DMS79 (cell line): Measurements from ENCODE around the gene CAMTA1.
A peak's percentile ranks its signal among the peaks of the same experiment; 100 is the strongest.

ENCODE experiments used
- DNase-seq: peaks from one replicate; lab custom pipeline; 2025; lab: John Stamatoyannopoulos, UW

CAMTA1 gene

DNA sequence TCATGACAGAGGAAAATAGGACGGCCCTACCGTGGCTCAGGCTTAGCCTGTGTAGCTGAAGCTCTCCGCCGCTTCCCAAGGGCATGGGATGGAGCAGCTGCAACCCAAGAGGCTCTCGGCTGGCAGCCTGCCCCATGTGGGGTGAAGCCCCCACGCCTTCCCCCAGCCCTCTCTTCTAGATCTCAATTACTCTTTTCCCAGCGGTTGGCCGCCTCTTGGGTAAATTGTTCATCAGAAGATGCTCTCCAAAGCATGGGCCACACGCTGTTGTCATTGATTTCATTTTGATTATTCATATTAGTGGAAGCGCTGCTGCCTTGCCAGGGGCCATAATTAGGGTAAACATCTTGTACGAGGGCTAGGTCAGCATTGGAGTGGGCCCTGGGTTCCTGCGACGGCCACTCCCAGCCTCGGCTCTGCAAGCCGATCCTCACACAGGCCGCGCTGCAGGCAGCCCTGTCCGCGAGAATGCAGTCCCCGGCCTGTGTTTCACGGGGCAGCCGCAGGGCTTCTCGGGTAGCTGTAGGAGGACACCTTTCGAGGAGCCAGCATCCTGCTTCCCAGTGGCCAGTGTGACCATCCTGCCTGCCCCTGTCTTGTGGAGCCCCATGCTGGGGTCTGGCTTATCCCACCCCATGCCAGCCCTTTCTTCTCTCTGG lies 871.4 kb downstream of the CAMTA1 start:
- DNase-seq, result peak; percentile 63

DNA sequence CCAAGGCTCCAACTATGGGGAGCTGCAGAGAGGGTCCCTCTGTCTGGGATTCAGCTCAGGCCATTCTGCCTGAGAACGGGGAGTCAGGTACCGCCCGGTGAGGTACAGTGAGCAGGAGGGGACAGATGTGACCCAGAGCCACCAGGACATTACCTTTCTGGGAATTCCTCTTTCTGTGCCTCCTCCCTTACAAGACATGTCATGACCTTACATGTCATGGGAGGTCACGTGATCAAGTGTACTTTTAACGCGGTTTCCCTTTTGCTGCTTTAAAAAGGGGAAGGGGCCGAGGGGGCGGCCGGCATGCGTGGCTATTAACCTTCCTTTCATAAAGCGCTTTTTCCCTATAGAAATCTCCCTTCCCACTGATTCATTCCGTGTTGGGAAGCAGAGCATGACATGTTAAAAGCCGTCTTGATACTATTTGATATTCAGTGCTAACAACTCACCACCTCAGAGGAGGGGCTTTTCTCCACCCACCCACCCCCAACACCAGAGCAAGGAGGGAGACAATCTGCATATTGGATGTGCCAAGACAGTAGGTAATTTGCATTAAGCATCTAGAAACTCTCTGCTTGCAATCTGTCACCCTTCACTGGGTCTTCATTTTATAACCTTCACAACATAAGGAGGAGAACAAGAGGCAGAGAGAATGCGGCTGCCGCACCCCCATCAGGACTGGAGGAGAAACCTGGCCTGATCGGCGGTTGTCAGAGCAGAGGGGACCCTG lies 872.2 kb downstream of the CAMTA1 start:
- no peak for DNase-seq

DNA sequence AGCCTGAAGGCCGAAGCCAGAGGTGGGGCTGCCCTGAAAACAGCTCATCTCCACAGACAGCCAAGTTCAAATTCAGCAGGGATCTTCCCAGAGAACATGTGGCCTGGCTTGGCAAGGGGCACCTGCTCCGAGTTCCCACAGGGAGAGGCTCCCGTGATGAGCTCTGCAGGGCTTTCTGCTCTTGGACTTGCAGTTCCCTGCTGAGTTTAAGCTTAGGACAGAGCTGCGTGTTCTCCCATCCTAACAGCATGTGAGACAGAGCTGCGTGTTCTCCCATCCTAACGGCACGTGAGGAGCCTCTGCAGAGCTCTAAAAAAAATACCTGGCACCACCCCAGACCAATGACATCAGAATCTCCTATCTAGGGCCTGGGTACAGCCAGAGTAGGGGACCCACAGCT lies 872.8 kb downstream of the CAMTA1 start:
- no peak for DNase-seq

DNA sequence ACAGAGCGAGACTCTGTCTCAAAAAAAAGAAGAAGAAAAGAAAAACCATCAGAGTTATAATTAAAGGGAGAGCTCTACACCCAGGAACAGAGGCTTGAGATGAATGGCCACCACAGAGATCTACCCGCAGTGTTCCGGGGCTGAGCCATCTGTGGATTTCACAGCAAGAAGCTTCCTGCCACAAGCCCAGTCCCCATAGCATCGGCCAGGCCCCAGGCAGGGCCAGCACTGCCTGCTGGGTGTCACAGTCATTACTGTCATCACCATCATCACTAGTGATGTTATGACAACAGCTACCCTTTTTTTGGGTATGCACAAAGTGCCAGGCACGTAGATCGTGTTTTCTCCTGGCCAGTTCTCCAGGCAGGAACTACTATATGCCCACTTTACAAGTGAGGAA lies 874.3 kb downstream of the CAMTA1 start:
- no peak for DNase-seq

DNA sequence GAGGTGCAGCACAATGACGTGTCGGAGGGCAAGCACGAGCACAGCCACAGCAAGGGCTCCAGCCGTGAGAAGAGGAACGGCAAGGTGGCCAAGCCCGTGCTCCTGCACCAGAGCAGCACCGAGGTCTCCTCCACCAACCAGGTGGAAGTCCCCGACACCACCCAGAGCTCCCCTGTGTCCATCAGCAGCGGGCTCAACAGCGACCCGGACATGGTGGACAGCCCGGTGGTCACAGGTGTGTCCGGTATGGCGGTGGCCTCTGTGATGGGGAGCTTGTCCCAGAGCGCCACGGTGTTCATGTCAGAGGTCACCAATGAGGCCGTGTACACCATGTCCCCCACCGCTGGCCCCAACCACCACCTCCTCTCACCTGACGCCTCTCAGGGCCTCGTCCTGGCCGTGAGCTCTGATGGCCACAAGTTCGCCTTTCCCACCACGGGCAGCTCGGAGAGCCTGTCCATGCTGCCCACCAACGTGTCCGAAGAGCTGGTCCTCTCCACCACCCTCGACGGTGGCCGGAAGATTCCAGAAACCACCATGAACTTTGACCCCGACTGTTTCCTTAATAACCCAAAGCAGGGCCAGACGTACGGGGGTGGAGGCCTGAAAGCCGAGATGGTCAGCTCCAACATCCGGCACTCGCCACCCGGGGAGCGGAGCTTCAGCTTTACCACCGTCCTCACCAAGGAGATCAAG lies 878.3 kb downstream of the CAMTA1 start:
- no peak for DNase-seq

DNA sequence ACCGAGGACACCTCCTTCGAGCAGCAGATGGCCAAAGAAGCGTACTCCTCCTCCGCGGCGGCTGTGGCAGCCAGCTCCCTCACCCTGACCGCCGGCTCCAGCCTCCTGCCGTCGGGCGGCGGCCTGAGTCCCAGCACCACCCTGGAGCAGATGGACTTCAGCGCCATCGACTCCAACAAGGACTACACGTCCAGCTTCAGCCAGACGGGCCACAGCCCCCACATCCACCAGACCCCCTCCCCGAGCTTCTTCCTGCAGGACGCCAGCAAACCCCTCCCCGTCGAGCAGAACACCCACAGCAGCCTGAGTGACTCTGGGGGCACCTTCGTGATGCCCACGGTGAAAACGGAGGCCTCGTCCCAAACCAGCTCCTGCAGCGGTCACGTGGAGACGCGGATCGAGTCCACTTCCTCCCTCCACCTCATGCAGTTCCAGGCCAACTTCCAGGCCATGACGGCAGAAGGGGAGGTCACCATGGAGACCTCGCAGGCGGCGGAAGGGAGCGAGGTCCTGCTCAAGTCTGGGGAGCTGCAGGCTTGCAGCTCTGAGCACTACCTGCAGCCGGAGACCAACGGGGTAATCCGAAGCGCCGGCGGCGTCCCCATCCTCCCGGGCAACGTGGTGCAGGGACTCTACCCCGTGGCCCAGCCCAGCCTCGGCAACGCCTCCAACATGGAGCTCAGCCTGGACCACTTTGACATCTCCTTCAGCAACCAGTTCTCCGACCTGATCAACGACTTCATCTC lies 879.1 kb downstream of the CAMTA1 start:
- DNase-seq, result no peak

DNA sequence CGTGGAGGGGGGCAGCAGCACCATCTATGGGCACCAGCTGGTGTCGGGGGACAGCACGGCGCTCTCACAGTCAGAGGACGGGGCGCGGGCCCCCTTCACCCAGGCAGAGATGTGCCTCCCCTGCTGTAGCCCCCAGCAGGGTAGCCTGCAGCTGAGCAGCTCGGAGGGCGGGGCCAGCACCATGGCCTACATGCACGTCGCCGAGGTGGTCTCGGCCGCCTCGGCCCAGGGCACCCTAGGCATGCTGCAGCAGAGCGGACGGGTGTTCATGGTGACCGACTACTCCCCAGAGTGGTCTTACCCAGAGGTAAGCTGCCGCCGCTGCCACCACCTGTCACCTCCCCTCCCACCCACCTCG lies 879.6 kb downstream of the CAMTA1 start:
- DNase-seq, result no peak

DNA sequence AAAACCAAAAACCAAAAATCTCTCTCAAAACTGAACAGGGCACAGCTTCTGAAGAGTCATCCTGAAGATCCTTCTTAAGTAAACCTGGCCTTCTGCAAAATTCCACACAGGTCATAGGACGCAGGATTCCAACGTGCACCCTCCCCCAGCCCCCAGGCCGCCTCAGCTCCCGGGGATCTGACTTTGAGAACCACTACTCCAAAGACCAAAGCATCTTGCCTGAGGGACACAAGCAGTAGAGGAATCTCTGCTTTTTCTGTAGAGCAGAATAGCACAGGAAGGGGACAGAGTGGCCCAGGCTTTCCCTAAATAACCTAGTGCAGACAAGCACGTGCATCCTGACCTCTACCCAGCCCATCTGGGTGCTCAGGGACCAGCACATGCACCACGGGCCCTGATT lies 881.0 kb downstream of the CAMTA1 start:
- no peak for DNase-seq

DNA sequence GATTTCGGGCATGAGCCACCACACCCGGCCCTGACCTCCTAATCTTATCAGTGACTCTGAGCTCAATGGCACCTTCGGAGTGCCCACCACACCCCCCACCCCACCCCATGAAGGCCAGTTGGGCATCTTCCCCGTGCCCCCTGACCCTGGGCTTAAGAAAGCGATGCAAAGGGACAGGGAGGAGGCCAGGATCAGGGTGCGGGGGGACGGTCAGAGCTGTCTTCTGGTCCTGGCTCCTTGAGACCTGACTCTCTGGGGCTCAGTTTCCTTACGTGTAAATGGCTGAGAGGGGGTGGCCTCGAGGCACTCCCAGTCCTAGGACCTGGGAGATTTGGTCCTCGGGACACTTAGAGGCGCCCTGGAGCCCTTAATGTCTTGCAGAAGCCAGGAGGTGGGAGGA lies 881.9 kb downstream of the CAMTA1 start:
- no peak for DNase-seq

DNA sequence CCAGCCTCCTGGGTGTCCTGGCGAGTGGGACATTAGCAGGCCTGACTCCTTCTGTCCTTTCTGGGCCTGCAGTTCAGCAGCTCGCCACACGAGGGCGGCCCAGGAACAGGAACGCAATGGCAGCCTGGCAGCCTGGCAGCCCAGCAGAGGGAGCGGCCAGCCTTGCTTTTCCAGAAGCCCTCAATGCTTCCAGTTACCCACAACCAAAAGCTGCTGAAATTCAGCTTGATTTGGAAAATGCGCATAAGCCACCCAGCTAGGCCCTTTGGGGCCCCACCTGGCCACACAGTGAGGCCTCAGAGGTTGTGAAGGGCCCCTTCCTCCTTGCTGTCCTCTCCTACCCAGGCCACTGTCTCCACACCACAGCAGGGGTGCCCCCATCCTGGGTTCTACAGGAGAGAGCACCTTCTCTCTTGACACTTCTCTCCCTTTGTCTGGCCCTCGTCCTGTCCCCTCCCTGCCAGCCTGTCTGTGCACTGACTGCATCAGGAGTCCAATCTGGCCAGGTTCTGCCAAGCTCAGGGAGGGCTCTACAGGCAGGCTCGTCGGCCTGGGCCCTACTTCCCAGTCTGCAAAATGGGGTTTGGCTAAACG lies 882.5 kb downstream of the CAMTA1 start:
- peak; percentile 73 for DNase-seq

DNA sequence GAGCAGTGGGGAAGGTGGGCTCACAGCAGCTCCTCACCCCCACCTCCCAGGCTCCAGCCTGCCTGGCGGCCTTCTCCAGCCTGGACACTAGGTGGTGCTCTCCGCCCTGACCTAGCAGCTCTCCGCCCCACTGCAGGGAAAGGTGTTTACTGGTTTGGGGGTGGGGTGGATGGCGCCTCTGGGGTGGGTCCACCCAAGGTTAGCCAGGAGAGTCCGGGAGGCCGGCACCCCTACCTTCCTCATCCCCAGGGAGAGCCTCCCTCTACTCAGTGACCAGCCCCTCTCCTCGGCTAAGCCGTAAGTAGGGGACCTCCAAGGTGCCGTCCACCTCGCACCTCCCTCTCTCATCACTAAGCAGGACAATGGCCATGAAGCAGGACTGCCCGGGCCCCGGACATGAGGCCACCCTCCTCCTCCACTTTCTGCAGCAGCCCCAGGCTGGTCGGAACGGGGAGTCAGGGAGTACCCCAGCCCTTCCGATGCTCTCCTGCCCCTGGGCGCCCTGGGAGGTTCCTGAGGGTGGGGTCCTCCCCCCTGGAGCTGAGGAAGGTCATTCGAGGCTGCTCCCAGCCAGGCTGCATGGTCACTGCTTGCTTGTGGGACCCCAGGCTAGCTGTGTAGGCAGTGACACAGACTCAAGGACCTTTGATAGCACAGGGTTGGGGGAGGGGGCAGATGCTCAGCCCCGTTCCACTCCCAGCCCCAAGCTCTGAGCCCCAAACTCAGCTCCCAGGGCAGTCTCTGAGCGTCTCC lies 884.5 kb downstream of the CAMTA1 start:
- DNase-seq, result peak; percentile 42

DNA sequence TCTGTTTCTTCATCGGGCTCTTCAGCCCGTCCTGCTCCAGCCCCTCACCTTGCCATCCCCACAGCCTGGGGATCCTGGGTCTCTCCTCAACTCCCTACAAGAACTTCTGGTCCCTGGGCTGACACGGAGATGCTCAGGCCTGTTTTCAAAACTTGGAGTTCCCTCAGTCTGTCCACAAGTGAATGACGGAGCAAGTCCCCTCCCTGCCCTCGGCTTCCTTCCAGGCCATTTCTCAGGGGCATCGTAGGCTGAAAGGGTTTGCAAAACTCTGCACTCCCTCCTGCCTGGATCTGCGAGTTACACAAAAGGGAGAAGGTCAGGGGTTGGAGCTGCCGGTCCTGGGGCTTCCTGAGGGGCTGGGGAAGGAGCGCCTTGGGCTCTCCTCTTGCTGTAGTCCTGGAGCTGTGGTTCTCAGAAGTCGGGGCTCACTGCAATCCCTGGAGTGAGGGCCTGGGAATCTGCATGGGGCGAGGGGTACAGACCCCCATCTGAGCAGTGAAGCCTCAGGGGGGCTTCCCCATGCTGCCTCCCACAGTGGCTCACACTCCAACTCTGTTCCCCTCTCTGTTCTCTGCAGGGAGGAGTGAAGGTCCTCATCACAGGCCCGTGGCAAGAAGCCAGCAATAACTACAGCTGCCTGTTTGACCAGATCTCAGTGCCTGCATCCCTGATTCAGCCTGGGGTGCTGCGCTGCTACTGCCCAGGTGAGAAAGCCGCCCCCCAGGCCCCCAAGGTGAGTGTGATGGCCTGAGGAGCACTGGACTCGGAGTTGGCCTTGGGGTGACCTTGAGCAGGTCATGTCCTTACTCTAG lies 885.3 kb downstream of the CAMTA1 start:
- DNase-seq, result no peak

DNA sequence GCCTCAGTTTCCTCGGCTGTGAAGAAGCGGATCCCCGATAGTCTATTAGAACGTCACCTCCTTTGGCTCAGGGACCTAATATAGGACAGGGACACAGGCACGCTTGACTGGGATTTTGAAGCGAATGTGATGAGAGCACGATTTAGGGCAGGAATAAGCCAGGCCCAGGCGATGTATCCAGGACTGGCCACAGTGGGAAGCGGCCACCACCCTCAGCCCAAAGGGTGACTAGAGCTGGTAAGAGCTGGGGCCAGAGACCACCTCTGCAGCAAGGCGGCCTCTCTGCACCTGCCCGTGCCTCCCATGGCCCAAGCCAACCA lies 885.9 kb downstream of the CAMTA1 start:
- no peak for DNase-seq

DNA sequence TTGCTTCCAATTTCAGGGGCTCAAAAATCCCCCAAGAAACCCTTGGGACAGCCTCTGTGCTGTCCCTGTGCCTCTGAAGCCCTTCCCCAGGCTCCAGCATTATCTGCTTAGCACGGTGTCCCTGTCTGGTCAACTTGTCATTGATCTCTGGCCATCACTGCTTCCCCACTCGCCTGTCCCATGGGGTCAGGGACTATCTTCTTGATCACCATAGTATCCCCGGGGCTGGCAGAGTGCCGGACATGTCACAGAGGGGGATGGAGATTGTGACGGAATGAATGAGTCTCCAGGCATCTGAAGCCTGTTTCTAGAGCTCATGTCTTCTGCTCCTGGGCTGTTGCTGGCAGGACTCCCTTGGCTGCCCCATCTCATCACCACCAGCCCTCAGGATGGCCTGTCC lies 886.4 kb downstream of the CAMTA1 start:
- no peak for DNase-seq

DNA sequence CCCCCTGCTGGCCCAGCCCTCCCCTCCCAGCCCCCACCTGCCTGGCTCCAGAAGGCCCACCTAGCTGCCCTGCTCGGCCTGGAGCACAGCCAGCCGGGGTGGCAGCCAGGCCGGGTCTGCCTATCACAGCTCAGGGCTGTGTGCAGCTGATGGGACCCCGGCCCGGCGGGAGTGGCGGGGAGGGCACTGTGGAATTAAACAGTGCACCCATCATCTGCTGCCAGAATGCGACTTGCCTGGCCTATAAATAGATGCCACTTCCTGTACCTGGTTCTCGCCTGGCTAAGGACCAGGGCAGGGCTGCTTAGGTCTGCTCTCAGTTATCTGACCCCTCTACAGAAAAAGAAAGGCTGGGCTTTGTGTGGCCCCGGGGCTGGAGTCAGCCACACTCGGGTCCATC lies 887.6 kb downstream of the CAMTA1 start:
- DNase-seq, result no peak

DNA sequence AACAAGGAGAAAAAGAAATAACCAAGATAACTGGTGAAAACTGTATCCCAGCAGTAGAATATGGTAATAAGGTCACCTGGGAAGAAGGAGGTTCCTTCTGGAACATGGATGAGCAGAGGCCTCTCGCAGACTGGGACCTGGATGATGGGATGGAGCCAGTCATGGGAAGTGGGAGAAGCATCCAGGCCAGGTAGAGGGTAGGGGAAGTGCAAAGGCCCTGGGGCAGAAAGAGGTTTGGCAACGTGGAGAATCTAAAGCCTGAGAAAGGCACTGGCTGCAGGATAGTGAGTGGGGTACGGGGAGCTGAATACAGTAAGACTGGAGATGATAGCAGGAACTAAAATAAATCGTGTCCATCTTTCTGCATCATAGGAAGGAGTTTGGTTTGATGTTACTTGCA lies 889.7 kb downstream of the CAMTA1 start:
- no peak for DNase-seq

DNA sequence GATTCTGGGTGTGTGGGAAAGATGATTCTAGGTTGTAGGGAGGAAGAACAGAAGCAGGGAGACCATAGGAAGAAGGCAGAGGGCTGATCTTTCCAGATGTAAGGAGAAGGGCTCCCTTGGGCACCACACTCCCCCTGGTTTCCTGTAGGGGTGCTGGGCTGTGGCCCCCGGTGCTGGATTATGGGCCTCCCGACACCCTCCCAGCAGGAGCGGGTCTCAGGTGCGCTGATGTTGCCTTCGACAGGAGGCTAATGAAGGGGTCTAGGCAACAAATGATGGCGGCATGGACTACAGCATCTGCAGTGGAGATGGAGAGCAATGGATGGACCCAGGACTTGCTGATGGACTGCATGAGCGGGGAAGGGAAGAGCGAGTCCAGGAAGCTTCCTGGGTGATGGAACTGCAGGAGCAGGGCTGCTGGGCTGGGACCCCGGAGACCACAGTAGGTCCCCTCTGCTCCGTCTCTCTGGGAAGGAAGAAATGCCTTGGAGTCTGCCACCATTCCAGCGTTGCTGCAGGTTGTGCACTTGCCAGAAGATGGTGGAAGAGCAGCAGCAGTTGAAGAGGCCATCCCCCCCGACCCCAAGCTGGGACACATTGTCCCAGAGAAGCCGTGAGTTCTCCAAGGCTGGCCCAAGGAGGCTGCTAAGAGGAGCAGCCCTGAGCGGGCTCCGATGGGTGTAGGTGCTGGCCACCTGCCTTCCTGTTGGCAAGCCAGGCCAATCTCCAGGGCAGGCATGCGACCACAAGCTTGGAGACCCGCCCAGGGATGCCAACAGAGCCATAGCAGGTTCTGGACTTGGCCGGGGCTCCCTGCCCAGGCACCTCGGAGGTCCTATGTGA lies 890.4 kb downstream of the CAMTA1 start:
- DNase-seq, result no peak

DNA sequence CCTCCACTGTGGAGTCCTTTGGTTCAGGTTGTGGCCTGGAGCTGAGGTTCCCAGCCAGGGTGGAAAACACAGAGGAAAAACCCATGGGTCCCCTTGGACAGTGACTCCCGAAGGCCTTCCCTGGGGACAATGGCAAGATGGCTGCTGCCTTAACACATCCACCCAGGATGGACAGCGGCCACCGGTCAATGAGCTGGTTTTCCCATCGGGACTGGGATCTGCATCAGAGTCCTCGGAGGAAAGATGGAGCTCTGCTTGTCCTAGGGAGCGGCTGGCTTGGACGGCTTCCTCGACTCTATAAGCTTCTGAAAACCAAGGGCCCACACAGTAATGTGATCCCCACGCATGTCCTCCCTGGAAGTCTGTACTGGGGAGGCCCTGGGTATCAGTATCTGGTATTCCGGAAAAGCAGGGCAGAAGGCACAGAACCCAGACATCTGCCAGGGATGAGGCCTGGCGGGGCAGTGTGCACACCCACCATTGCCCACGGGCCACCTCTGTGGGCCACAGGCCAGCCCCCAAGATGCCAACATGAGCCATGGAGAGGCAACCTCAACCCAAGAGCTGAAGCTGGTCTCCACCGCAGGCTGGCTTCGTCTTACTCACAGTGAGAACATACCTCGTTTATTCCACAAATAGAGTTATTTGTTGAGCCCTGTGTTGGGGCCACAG lies 891.2 kb downstream of the CAMTA1 start:
- no peak for DNase-seq

DNA sequence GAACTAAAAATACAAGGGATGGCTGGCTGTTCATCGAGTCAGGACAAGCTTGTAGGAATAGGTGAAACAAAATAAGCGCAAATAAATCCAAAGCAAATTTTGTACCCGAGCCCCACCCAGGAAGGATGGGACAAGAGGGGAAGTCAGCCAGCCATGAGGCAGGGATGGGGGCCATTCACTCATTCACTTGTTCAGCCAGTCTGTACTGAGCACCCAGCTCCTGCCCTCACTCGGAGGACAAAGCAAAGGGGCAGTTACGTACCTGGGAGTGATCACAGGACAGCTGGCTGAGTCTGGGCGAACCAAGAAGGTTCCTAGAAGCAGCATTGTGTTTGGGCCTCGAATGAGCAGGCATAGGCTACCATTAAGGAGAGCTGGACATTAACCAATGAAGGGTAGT lies 891.9 kb downstream of the CAMTA1 start:
- DNase-seq, result no peak
